IMR-90 (cell line): ENCODE results near the gene ABCB6. TPM values are rescaled to one million over a fixed set of nuclear protein-coding genes. Genes with fewer than 3 reads are reported as not detected.

Experiments
- ATAC-seq: fragments of 200-7000 bp; cut with Tn5 transposase; 2 replicates; pipeline ENCODE4 v1.9.1; 2020; ENCODE audit warnings: low read depth, mild to moderate bottlenecking, moderate library complexity
- BruUV-seq: library from RNA; stranded (reverse); fragments of 400-500 nt; replicated peaks from 2 replicates; lab custom pipeline; 2021; lab: Mats Ljungman, UMichigan
- CTCF ChIA-PET: fragments of 300-600 bp; formaldehyde crosslinking; extraction: SDS; loops from one replicate; lab custom pipeline; 2021; ENCODE audit warnings: antibody characterized with exemption; lab: Yijun Ruan, JAX
- POLR2A ChIA-PET: fragments of 300-600 bp; sonication (Branson Sonifier 250); formaldehyde crosslinking; loops from one replicate; lab custom pipeline; 2022; ENCODE audit warnings: antibody characterized with exemption; ENCODE audit not compliant: unreplicated experiment; lab: Charles Lee
- DNase-seq: peaks from one replicate; pipeline ENCODE4 v3.0.0; 2013
- H2AFZ ChIP-seq: replicated peaks from 2 replicates; pipeline ENCODE3; 2013; ENCODE audit warnings: low read length, mild to moderate bottlenecking; ENCODE audit not compliant: poor library complexity
- H2AK5ac ChIP-seq: 2 replicates; pipeline ENCODE4 v1.6.1; 2013; ENCODE audit warnings: low read depth, low read length, inconsistent platforms
- H2AK9ac ChIP-seq: replicated peaks from 2 replicates; pipeline ENCODE3; 2013; ENCODE audit warnings: mild to moderate bottlenecking, low read depth, low read length, moderate library complexity; ENCODE audit not compliant: poor library complexity
- H2BK120ac ChIP-seq: 2 replicates; pipeline ENCODE4 v1.6.1; 2013; ENCODE audit warnings: low read depth, low read length, inconsistent platforms
- H2BK15ac ChIP-seq: 3 replicates; pipeline ENCODE4 v1.6.1; 2013; ENCODE audit warnings: low read depth, low read length, inconsistent platforms
- H2BK20ac ChIP-seq: 2 replicates; pipeline ENCODE4 v1.6.1; 2013; ENCODE audit warnings: low read depth, mild to moderate bottlenecking, inconsistent platforms, low read length, moderate library complexity
- H2BK5ac ChIP-seq: 2 replicates; pipeline ENCODE4 v1.6.1; 2013; ENCODE audit warnings: mild to moderate bottlenecking, low read depth, low read length, inconsistent platforms; ENCODE audit not compliant: poor library complexity, severe bottlenecking
- H3K14ac ChIP-seq: replicated peaks from 2 replicates; pipeline ENCODE4 v1.6.1; 2013; ENCODE audit warnings: low read depth, low read length, inconsistent platforms
- H3K18ac ChIP-seq: 2 replicates; pipeline ENCODE4 v1.6.1; 2013; ENCODE audit warnings: low read depth, low read length, control low read depth
- H3K23ac ChIP-seq: 2 replicates; pipeline ENCODE4 v1.6.1; 2013; ENCODE audit warnings: low read depth, low read length, inconsistent platforms
- H3K27ac ChIP-seq: 2 replicates; pipeline ENCODE4 v1.5.1; 2013; ENCODE audit warnings: mild to moderate bottlenecking, control low read depth, low read length; ENCODE audit not compliant: insufficient read depth
- H3K27me3 ChIP-seq: 2 replicates; pipeline ENCODE4 v1.6.1; 2013; ENCODE audit warnings: low read length; ENCODE audit not compliant: control insufficient read depth, insufficient read depth
- H3K36me3 ChIP-seq: 2 replicates; pipeline ENCODE4 v1.6.1; 2013; ENCODE audit warnings: low read length, mixed read lengths; ENCODE audit not compliant: control insufficient read depth, insufficient read depth
- H3K4ac ChIP-seq: 2 replicates; pipeline ENCODE4 v1.6.1; 2013; ENCODE audit warnings: low read depth, low read length, inconsistent platforms
- H3K4me1 ChIP-seq: 2 replicates; pipeline ENCODE4 v1.6.1; 2013; ENCODE audit warnings: low read length, mixed read lengths; ENCODE audit not compliant: control insufficient read depth, insufficient read depth
- H3K4me2 ChIP-seq: 2 replicates; pipeline ENCODE4 v1.6.1; 2013; ENCODE audit warnings: low read depth, mild to moderate bottlenecking, control low read depth, low read length, moderate library complexity
- H3K4me3 ChIP-seq: 2 replicates; pipeline ENCODE4 v1.5.1; 2013; ENCODE audit warnings: low read depth, mild to moderate bottlenecking, control low read depth, low read length, moderate library complexity; ENCODE audit not compliant: insufficient read depth
- H3K56ac ChIP-seq: 2 replicates; pipeline ENCODE4 v1.6.1; 2013; ENCODE audit warnings: low read length, inconsistent platforms; ENCODE audit not compliant: insufficient read depth; ENCODE audit errors: extremely low read depth
- H3K79me1 ChIP-seq, 2 experiments: 2 replicates each; pipeline ENCODE4 v1.6.1; 2013; ENCODE audit warnings: low read length in 2 of 2, inconsistent platforms in 1 of 2, low read depth in 1 of 2
- H3K9ac ChIP-seq: 2 replicates; pipeline ENCODE4 v1.6.1; 2013; ENCODE audit warnings: low read depth, low read length, control low read depth
- H3K9me1 ChIP-seq: 2 replicates; pipeline ENCODE4 v1.6.1; 2013; ENCODE audit warnings: low read length, inconsistent platforms; ENCODE audit not compliant: insufficient read depth
- H3K9me3 ChIP-seq: 2 replicates; pipeline ENCODE4 v1.6.1; 2013; ENCODE audit warnings: low read length; ENCODE audit not compliant: control insufficient read depth, insufficient read depth
- H4K20me1 ChIP-seq: 2 replicates; pipeline ENCODE4 v1.6.1; 2013; ENCODE audit warnings: low read length, inconsistent platforms; ENCODE audit not compliant: insufficient read depth
- H4K5ac ChIP-seq: 2 replicates; pipeline ENCODE4 v1.6.1; 2013; ENCODE audit warnings: mild to moderate bottlenecking, low read depth, low read length, control low read depth
- H4K8ac ChIP-seq, 2 experiments: 2 replicates each; pipeline ENCODE4 v1.6.1; 2013; ENCODE audit warnings: low read depth in 2 of 2, low read length in 2 of 2, control low read depth in 1 of 2, inconsistent platforms in 1 of 2
- H4K91ac ChIP-seq: 2 replicates; pipeline ENCODE4 v1.6.1; 2013; ENCODE audit warnings: low read depth, low read length, inconsistent platforms; ENCODE audit not compliant: insufficient read depth
- BHLHE40 ChIP-seq: fragments of 150-350 bp; IDR thresholded peaks from 2 replicates; pipeline ENCODE4 v1.6.1; 2016; ENCODE audit warnings: mild to moderate bottlenecking, low read depth, low read length
- CEBPB ChIP-seq: IDR thresholded peaks from 2 replicates; pipeline ENCODE4 v1.6.1; 2012; ENCODE audit warnings: low read depth, low read length, improper control_type of control experiment
- FOS ChIP-seq: fragments of 150-350 bp; IDR thresholded peaks from 2 replicates; pipeline ENCODE4 v1.6.1; 2016; ENCODE audit warnings: low read depth, low read length
- MAFK ChIP-seq: IDR thresholded peaks from 2 replicates; pipeline ENCODE4 v1.6.1; 2012; ENCODE audit warnings: low read depth, low read length, improper control_type of control experiment
- MAZ ChIP-seq: IDR thresholded peaks from 2 replicates; pipeline ENCODE4 v1.6.1; 2012; ENCODE audit warnings: low read depth, mild to moderate bottlenecking, low read length, improper control_type of control experiment, moderate library complexity, borderline replicate concordance
- MXI1 ChIP-seq: IDR thresholded peaks from 2 replicates; pipeline ENCODE4 v1.6.1; 2012; ENCODE audit warnings: low read depth, mild to moderate bottlenecking, low read length, moderate library complexity, borderline replicate concordance
- NFE2L2 ChIP-seq: fragments of 150-350 bp; IDR thresholded peaks from 2 replicates; pipeline ENCODE4 v1.6.1; 2016; ENCODE audit warnings: low read depth, mild to moderate bottlenecking, low read length
- POLR2A ChIP-seq: IDR thresholded peaks from 2 replicates; pipeline ENCODE4 v1.6.1; 2012; ENCODE audit warnings: mild to moderate bottlenecking, low read depth, low read length
- RCOR1 ChIP-seq: IDR thresholded peaks from 2 replicates; pipeline ENCODE4 v1.6.1; 2012; ENCODE audit warnings: mild to moderate bottlenecking, low read length, improper control_type of control experiment; ENCODE audit not compliant: insufficient replicate concordance
- RFX5 ChIP-seq: IDR thresholded peaks from 2 replicates; pipeline ENCODE4 v1.8.0; 2012; ENCODE audit warnings: low read depth, mild to moderate bottlenecking, low read length, moderate library complexity
- SMC3 ChIP-seq: fragments of 150-350 bp; IDR thresholded peaks from 2 replicates; pipeline ENCODE4 v1.6.1; 2016; ENCODE audit warnings: low read depth, mild to moderate bottlenecking, antibody characterized with exemption, low read length, moderate library complexity
- USF2 ChIP-seq: fragments of 150-350 bp; IDR thresholded peaks from 2 replicates; pipeline ENCODE4 v1.6.1; 2017; ENCODE audit warnings: mild to moderate bottlenecking, antibody characterized with exemption, low read length, low read depth
- WGBS, 2 experiments: methylation state at CpG; one replicate each; pipeline versions ENCODE4 v1.1.5 to v1.1.7; 2013; ENCODE audit warnings: missing lambda C conversion rate in 2 of 2; ENCODE audit not compliant: insufficient read length in 1 of 2; ENCODE audit errors: extremely low coverage in 2 of 2; 5-methylcytosine and 5-hydroxymethylcytosine counted together
- dilution Hi-C: fragments of 300-500 bp; cut with HindIII; formaldehyde crosslinking; loops from one replicate; pipeline ENCODE4 v1.14.3; 2018; ENCODE audit warnings: low sequenced_read_pairs; ENCODE audit not compliant: unreplicated experiment
- in situ Hi-C: fragments of 300-500 bp; cut with MboI; formaldehyde crosslinking; loops from 3 replicates; pipeline ENCODE4 v1.14.3; 2019; ENCODE audit warnings: low sequenced_read_pairs, inconsistent platforms, mixed read lengths
- intact Hi-C: fragments of 100-400 bp; cut with micrococcal nuclease; formaldehyde crosslinking; loops from 2 replicates; pipeline ENCODE4 v1.10.0; 2022
- polyA plus RNA-seq, 3 experiments: library from polyadenylated mRNA; depleted of rRNA; stranded (reverse); fragments of >200 nt; gene quantifications; 2 replicates each; pipeline ENCODE4 v1.2.3, GENCODE V29; 2012; ENCODE audit warnings: low replicate concordance in 1 of 3
- total RNA-seq: library from RNA; depleted of rRNA; stranded (reverse); fragments of >200 nt; gene quantifications from 2 replicates; pipeline ENCODE4 v1.2.3, GENCODE V29; 2012

The ABCB6 gene
- total and polyA plus RNA-seq, 2 of the 4 experiments (the other 2 are of a cell fraction) = 12.5 to 24.7 TPM

GRCh38 chr2:219172231-219173154 is 46.3 kb downstream of the ABCB6 start:
- Histone ChIP-seq H3K9me1 (0 out of 2 replicates have a peak, but pooled peaks cover 4% of the 10 kb centered on the region), H3K27me3 (no peaks in the 10 kb centered on the region), H3K27ac (no peak overlapping the region), H2BK120ac (no peak overlapping the region), H3K23ac (no peak overlapping the region), H3K4me1 (peaks cover 5% of the 10 kb centered on the region; the same call in 1 of the 2 replicates), H4K20me1 (peaks cover 7% of the 10 kb centered on the region; the same call in 1 of the 2 replicates), H3K9me3 (no peaks in the 10 kb centered on the region), H2AFZ (no peak overlapping the region), H3K4ac (no peak overlapping the region), H2AK9ac (no peak overlapping the region), H3K9ac (no peak overlapping the region), H3K4me3 (no peak overlapping the region), H2BK20ac (no peak overlapping the region), H3K18ac (no peak overlapping the region), H4K5ac (no peak overlapping the region), H2BK5ac (no peak overlapping the region), H3K4me2 (no peak overlapping the region), H2AK5ac (no peak overlapping the region), H3K36me3 (peaks cover 20% of the 10 kb centered on the region), H3K14ac (no peak overlapping the region), H2BK15ac (no peak overlapping the region), H3K79me1 (peaks cover 3 to 21% of the 10 kb centered on the region in 2 experiments; a peak in 2 of 4 replicates), H3K56ac (0 out of 2 replicates have a peak overlapping the region, but pooled peaks have one; percentile 3), H4K8ac (no peak overlapping the region), H4K91ac (no peak overlapping the region)
- POLR2A ChIA-PET = no interaction called here
- DNase-seq (no peak), ATAC-seq (no peak)
- intact Hi-C loops = no loop called here
- no TSS peak for BruUV-seq
- no peak for TF ChIP-seq MXI1
- no peak for TF ChIP-seq USF2
- TF ChIP-seq RCOR1 = no peak
- TF ChIP-seq RFX5 = no peak
- TF ChIP-seq MAZ = no peak
- TF ChIP-seq NFE2L2 = no peak
- no peak for TF ChIP-seq MAFK
- TF ChIP-seq FOS = no peak
- TF ChIP-seq BHLHE40 = no peak
- TF ChIP-seq POLR2A = no peak
- TF ChIP-seq CEBPB = no peak
- no peak for TF ChIP-seq SMC3
- in situ Hi-C loops = loop anchor here (5.0 kb wide), 2 partner anchors 35 to 125 kb away; partner anchors contain the start of gene ZFAND2B
- CTCF ChIA-PET = interaction anchor here (1.2 to 1.5 kb wide), 2 partner anchors 107 to 123 kb away, joined by 3 to 4 read pairs; partner anchors contain the start of gene DNAJB2
- dilution Hi-C loops = no loop called here
- 100% methylated on average over 2 of the region's 16 CpGs; no CpG with 5 or more reads in 1 of the 2 experiments for WGBS, 2 experiments
